Measurements from ENCODE around the gene PLA2G4B. TPM values are rescaled to one million over a fixed set of nuclear protein-coding genes. Genes with fewer than 3 reads are reported as not detected.

Gene PLA2G4B
- total RNA-seq, 1 donor from 2014 or later: 2.9 TPM

DNA sequence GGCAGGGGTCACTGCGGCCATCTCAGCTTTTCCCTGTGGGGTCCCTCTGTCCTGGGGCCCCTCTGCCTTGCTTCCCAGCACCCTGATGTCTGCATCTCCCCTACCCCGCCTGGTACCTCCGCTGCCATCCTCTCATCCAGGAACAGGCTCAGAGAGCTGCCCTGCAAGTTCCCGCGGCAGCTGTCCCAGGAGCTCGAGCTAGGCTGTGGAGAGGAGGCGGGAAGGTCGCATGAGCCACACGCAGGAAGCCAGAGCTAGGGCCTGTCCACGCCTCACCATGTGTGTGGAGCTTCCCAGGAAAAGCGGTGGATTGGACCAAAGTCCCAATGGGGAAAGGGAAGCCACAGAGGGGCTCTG lies 12.5 kb downstream of the PLA2G4B start:
- peaks cover 14% of the 10 kb centered on the region for H3K36me3 Mint-ChIP-seq (ENCODE audit: low read depth, unreplicated experiment)
- H3K9me3 Mint-ChIP-seq (ENCODE audit: unreplicated experiment): no peaks in the 10 kb centered on the region
- H3K27ac Mint-ChIP-seq (ENCODE audit: unreplicated experiment): no peak overlapping the region

DNA sequence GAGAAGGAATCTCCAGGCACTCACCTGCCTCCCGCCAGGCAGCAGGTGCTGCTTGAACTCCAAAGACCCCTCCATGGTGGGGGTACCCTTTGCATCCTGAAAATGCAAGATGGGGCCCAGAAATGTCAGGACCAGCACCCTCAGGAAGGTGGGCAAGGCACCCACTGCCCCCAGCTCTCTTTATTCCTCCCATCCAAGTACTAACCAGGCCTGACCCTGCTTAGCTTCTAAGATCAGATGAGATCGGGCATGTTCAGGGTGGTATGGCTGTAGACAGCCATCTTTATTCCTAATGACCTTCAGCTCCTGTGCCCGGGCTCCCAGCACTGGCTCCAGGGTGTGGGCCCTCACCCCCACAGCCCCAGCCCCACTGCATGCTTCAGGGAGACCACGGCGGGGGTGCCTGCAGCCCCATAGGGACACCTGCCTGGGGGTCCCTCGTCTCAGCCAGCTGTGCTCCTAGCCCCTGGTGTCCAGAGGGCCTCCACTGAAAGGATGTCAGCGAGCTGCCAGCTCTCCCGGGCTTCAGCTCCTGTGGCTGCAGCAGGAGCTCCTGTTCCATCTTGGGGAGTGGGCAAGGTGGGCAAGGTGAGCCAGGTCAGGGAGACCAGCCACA lies 13.2 kb downstream of the PLA2G4B start:
- Mint-ChIP-seq H3K4me3 (ENCODE audit: unreplicated experiment) (no peak overlapping the region), H3K4me1 (ENCODE audit: unreplicated experiment) (no peaks in the 10 kb centered on the region), H3K27me3 (ENCODE audit: unreplicated experiment) (peaks cover 6% of the 10 kb centered on the region), H3K36me3 (ENCODE audit: low read depth, unreplicated experiment) (peaks cover 12% of the 10 kb centered on the region), H3K9me3 (ENCODE audit: unreplicated experiment) (no peaks in the 10 kb centered on the region), H3K27ac (ENCODE audit: unreplicated experiment) (no peak overlapping the region)
- TF ChIP-seq, protein P1, sequence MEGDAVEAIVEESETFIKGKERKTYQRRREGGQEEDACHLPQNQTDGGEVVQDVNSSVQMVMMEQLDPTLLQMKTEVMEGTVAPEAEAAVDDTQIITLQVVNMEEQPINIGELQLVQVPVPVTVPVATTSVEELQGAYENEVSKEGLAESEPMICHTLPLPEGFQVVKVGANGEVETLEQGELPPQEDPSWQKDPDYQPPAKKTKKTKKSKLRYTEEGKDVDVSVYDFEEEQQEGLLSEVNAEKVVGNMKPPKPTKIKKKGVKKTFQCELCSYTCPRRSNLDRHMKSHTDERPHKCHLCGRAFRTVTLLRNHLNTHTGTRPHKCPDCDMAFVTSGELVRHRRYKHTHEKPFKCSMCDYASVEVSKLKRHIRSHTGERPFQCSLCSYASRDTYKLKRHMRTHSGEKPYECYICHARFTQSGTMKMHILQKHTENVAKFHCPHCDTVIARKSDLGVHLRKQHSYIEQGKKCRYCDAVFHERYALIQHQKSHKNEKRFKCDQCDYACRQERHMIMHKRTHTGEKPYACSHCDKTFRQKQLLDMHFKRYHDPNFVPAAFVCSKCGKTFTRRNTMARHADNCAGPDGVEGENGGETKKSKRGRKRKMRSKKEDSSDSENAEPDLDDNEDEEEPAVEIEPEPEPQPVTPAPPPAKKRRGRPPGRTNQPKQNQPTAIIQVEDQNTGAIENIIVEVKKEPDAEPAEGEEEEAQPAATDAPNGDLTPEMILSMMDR (IDR thresholded peaks at IDR 0.05; ENCODE audit: unreplicated experiment): no peak
- DNase-seq (ENCODE audit: low spot score): no peak

More for the DNA sequence above, 12.5 kb downstream of the PLA2G4B start:
- no peak for DNase-seq (ENCODE audit: low spot score)
- TF ChIP-seq, protein P1 (IDR thresholded peaks at IDR 0.05; ENCODE audit: unreplicated experiment): no peak
- Mint-ChIP-seq H3K4me1 (ENCODE audit: unreplicated experiment) (no peaks in the 10 kb centered on the region), H3K27me3 (ENCODE audit: unreplicated experiment) (peaks cover 6% of the 10 kb centered on the region), H3K4me3 (ENCODE audit: unreplicated experiment) (no peak overlapping the region)

DNA sequence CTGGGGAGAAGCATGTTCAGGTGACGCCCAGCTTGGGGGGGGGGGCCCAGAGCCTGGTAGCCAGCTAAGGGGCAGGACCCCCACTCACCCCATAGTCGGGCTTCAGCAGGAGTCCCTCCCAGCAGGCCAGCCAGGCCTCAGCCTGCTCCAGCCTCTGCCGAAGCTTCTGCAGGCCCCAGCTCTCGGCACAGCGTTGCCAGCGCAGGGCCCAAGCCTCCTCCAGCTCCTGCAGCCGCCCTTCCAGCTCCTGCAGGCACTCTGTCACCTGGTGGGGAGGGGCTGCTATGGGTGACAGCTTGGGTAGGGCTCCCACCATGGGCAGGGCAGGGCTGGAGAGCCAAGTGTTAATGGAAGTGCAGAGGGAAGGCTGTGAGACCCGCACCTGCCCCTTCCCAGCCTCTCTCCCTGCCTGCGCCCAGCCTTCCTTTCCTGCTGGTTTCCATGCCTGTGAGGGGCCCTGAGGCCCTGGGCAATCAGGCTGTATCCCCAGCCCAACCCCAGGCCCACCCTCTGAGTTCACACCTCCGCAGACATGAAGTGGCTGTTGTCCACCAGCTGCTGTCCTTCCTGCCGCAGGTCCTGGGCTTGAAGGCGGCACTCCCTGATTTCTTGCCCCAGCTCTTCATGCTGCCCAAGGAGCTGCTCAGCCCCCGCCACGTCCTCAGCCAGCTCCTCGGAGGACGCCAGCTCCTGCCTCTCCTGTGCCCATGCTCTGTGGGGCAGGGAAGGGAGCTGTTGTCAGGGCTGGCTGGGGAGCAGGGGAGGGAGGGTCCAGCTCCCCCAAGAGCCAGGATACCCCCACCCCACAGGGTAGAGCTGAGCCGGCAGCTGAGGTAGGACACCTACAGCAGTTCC lies 14.3 kb downstream of the PLA2G4B start:
- no peak for DNase-seq (ENCODE audit: low spot score)
- H3K4me3 Mint-ChIP-seq (ENCODE audit: unreplicated experiment): no peak overlapping the region
- TF ChIP-seq, protein P1 (IDR thresholded peaks at IDR 0.05; ENCODE audit: unreplicated experiment): no peak
- H3K27ac Mint-ChIP-seq (ENCODE audit: unreplicated experiment): no peak overlapping the region
- peaks cover 7% of the 10 kb centered on the region for H3K27me3 Mint-ChIP-seq (ENCODE audit: unreplicated experiment)
- H3K9me3 Mint-ChIP-seq (ENCODE audit: unreplicated experiment): no peaks in the 10 kb centered on the region
- peaks cover 11% of the 10 kb centered on the region for H3K36me3 Mint-ChIP-seq (ENCODE audit: low read depth, unreplicated experiment)
- H3K4me1 Mint-ChIP-seq (ENCODE audit: unreplicated experiment): no peaks in the 10 kb centered on the region

DNA sequence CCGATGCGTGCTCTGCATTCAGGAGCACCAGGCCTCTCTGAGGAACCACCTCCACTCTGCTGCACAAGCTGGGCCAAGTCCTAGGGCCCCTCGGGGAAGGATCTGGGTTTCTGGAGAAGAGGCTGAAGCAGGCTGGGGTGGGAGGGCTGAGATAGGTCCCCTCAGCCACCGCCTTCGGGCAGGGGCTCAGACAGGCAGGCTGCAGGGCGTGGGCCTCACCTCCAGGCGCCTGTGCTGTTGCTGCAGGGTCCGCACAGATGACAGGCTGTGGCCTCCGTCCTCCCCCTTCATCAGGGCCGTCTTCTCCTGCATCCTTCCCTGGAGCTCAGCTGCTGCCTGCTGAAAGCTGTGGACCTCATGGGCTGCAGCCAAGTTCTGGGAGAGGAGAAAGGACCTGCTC lies 15.2 kb downstream of the PLA2G4B start:
- Mint-ChIP-seq H3K4me1 (ENCODE audit: unreplicated experiment) (no peaks in the 10 kb centered on the region), H3K27ac (ENCODE audit: unreplicated experiment) (no peak overlapping the region), H3K4me3 (ENCODE audit: unreplicated experiment) (no peak overlapping the region), H3K36me3 (ENCODE audit: low read depth, unreplicated experiment) (peaks cover 3% of the 10 kb centered on the region), H3K9me3 (ENCODE audit: unreplicated experiment) (no peaks in the 10 kb centered on the region), H3K27me3 (ENCODE audit: unreplicated experiment) (peaks cover 7% of the 10 kb centered on the region)
- DNase-seq (ENCODE audit: low spot score): no peak
- TF ChIP-seq, protein P1 (IDR thresholded peaks at IDR 0.05; ENCODE audit: unreplicated experiment): no peak

DNA sequence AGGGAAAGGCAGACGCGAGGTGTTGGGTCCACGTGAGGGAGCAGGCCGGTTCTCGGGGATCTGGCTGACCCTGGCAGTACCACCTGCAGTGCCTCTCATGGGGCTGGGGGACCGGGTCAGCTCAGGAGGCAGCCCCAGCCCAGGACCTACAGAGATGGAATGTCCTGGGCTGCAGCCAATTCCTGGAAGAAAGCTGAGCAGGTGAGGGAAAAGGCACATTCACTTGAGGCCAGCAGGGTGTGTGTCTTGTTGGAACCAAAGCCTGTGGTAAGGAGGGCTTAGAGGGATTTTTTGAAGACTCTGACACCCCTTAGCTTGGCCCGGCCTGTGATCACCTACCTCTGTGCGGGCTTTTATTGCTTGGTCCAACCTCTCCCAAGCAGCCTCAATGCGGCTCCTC lies 15.8 kb downstream of the PLA2G4B start:
- Mint-ChIP-seq H3K27me3 (ENCODE audit: unreplicated experiment) (peaks cover 8% of the 10 kb centered on the region), H3K4me3 (ENCODE audit: unreplicated experiment) (no peak overlapping the region)

More for the DNA sequence above, 15.8 kb downstream of the PLA2G4B start:
- no peaks in the 10 kb centered on the region for H3K9me3 Mint-ChIP-seq (ENCODE audit: unreplicated experiment)
- H3K36me3 Mint-ChIP-seq (ENCODE audit: low read depth, unreplicated experiment): peaks cover 3% of the 10 kb centered on the region
- H3K4me1 Mint-ChIP-seq (ENCODE audit: unreplicated experiment): no peaks in the 10 kb centered on the region
- no peak overlapping the region for H3K27ac Mint-ChIP-seq (ENCODE audit: unreplicated experiment)
- DNase-seq (ENCODE audit: low spot score): no peak
- TF ChIP-seq, protein P1 (IDR thresholded peaks at IDR 0.05; ENCODE audit: unreplicated experiment): no peak

Measured in endothelial cell (in vitro differentiated cells).